Measurements from ENCODE around the gene VHLL.

VHLL gene

DNA sequence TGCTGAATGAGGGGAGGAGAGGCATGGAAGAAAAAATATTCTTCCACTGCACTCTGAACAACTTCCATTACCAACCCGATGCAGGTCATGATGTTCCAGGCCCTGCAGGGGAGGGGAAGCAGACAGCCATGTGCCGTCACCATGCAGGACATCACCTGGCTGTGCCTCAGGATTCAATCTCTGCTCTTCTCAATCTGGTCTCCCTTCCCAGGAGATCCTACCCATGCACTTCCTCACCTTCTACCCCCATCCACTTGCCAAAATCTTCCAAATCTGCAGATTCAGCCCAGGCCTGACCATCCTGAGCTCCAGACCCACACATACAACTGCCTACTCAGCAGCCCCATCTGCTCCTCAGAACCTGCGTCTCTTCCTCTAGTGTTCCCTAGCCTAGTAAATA lies 45.5 kb downstream of the VHLL start:
- DNase-seq (ENCODE audit: low spot score) = no peak

DNA sequence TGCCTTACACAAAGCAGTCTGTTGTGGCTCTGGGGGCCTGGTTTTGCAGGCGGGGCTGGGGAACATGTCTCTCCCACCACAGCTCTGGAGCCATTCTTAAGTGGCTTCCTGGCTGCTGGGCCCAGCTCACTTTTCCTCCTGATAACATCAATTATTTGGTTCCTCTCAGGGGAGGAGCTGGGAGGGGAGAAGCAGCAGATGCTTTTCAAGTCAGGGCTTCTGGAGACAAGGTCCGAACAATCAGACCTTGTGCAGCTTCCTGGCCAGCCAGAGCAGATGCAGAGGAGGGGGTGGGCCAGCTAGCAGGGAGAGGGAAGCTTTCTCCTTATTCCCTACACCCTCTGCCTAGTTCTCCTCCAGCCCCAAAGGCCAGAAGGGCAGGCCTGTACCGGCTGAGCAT lies 47.6 kb downstream of the VHLL start:
- DNase-seq (ENCODE audit: low spot score) = peak; percentile 52

DNA sequence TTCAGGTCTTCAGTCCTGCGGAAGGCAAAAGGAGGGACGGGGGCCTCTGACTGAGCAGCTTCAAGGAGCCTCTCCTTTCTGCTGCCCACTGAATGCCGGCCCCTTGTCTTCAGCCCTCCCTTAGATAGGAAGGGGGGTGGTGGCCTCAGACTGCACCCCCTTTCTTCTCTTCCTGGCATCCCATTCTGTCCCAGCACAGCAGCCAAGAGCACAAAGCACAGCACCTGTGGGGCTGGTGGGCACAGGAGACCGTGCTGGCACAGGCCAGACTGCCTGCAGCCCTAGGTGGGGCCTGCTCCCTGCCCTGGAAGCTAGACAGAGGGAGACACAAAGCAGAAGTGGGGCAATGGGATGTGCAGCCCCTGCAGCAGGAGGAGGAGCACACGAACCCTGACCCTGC lies 49.5 kb downstream of the VHLL start:
- no peak for DNase-seq (ENCODE audit: low spot score)

Data from Ammon's horn (tissue), 1 donor.